ENCODE results near the gene SLC35E2B.
"Not testable (repeated sequence)": the region's sequence is repeated elsewhere in the genome, so short reads cannot be mapped to it uniquely, and the experiment has no call there.

The SLC35E2B gene

DNA sequence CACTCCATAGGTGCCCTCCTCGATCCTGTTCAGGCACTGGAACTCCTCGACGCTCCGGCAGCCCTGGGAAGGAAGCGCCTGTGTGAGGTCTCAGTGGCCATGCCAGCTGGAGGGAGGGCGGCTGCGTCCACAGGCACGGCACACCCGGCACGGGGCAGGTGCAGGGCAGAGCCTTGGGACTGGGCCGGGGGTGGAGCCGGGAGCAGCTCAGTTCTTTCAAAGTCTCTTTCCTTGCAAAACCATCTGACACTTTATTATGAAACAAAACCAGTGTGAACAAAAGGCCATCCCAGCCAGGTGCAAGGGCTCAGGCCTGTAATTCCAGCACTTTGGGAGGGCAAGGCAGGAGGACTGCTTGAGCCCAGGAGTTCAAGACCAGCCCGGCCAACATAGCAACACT lies 54.1 kb downstream of the SLC35E2B start:
- DNase-seq (ENCODE audit: low read depth), result not testable (repeated sequence)

DNA sequence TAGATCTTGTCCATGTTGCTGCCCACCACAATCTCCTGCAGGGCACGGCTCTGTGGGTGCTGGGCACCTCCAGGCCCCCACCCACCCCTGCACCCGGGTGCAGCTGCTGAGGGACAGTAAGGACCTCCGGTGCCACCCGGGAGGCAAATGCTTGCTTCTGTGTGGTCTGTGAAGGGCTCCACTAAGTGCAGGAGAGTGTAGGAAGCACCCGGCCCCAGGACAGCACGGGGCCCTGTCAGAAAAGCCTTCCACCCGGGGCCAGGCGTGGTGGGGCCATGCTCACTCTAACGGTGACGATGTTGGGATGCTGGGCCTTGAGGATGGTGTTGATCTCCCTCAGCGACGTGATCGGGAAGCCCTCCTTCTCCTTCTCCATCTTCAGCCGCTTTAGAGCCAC lies 55.1 kb downstream of the SLC35E2B start:
- DNase-seq (ENCODE audit: low read depth), result not testable (repeated sequence)

DNA sequence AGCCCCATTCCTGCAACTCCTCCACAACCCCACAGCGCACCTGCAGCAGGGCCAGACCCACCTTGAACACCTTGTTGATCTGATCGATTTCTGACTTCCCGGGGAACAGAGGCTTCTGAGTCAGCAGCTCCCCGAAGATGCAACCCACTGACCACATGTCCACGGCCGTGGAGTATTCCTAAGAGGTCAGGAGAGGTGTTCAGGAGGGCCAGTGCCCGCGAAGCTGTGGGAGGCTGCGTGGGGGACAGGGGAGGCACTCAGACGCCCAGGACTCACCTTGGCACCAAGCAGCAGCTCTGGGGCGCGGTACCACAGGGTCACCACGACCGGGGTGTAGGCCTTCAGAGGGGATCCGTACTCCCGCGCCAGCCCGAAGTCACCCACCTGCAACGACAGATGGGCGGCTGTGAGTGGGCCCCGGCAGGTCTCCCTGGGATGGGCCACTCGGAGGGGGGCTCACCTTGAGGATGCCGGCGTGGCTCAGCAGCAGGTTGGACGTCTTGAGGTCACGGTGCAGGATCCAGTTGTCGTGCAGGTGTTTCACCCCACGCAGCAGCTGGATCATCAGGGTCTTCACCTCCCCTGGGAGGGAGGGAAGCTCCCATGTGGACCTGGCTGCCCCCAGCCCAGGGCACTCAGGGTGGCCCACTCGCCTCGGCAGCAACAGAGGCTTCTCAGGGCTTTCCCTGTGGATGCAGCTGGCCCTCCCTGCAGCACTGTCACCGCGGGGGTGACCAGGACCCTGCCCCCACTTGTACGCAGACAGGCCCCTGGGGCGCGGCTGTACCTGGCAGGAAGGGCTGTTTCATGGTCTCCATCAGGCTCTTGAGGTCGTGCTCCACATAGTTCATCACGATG lies 55.7 kb downstream of the SLC35E2B start:
- DNase-seq (ENCODE audit: low read depth), result not testable (repeated sequence)

DNA sequence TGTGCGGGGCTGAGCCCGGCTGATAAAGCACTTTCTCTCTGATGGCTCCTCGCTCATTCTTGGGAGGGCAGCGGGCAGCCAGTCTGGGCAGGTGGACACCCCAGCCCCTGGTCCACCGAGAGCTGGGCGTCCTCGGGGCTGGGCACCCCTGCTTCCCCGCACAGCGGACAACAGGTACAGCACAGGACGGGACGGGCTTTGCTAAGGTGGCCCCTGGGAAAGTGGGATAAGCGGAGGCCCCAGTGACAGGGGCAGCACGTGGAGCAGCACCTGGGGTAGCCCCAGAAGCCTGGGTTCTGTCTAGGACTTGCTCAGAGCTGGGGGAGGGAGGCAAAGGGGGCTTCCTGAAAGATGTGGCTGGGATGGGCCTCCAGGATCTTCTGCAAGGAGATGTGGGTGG lies 58.0 kb downstream of the SLC35E2B start:
- DNase-seq (ENCODE audit: low read depth), result not testable (repeated sequence)

DNA sequence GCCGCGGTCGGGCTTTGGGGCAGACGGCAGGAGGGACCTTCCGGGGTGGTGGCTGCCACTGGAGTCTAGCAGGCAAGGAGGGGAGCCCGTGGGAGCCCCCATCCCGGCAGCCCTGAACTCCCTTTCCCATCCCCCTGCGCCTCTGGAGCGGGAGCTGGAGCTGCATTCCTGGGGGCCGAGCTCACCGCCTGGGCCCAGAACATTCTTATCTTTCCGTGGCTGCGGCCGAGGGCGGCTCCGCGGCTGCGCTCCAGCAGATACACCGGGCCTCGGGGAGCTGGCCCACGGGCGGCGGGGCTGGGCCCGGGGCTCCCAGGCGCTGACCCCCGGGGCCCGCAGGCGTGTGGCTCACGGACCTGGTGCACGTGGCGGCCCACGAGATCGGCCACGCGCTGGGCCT lies 59.2 kb downstream of the SLC35E2B start:
- not testable (repeated sequence) for DNase-seq (ENCODE audit: low read depth)

DNA sequence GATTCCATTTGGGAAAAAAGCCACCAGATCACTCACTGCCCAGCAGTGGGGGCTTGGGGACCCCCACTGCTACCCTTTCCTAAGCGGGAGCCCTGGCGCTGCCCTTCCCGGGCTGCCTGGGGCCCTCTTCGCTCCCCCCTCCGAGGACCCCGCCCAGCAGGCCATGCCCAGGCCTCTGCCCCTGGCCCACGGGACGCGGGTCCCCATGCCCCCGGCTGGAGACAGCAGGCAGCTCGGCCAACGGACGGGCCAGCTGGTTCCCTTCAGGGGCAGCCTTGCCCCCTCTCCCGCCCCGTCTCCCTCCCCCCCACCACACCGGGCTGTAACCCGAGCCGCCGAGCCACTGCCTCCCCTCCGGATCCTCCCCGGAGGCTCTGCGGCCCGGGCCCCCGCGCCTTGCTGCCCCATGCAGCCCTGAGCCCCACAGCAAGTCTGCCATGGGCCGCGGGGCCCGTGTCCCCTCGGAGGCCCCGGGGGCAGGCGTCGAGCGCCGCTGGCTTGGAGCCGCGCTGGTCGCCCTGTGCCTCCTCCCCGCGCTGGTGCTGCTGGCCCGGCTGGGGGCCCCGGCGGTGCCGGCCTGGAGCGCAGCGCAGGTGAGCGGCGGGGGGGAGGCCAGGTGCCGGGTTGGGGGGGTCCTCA lies 60.7 kb downstream of the SLC35E2B start, which contains the start of gene MMP23B:
Gene MMP23B, plus strand, starts transcription at position 392 of the 639 bp plus-strand sequence. Its CDS starts 46 bp downstream, at position 438.
- DNase-seq (ENCODE audit: low read depth), result no peak

DNA sequence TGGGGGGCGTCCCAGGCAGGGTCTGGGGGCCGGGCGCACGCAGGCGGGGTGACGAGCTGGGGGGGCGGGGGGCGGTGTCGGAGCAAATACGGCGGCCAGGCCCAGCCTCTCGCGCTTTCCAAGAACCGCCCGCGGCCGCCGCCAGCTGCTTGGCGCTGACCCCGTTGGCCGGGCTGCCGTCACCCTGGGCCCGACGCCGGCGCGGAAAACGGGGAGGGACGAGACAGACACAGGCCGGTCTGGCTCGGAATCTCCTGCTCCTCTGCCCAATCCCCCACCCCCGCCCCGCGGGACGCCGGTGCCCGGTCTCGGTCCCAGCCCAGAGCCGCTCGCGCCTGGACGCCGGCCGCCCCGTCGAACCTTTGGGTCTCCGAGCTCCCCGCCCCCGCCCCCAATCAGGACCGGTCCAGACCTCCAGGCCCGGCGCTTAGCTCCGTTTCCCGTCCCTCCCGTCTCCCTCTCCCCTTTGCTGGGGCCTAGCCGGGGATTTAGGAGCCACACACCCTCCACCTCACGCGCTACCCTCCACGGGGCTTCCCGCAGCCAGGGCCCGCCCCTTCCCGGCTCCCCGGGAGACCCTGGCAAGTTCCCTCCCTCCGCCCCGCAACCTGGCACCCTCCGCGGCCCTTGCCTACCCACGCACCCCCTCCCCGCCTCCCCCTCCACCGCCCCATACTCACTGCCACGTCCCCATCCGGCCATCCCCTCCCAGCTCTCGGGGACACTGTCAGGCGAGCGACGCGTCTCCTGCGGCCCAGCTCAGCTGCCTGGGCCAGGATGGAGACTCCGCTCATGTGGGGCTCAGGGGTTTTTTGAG lies 61.4 kb downstream of the SLC35E2B start:
- DNase-seq (ENCODE audit: low read depth), result no peak

DNA sequence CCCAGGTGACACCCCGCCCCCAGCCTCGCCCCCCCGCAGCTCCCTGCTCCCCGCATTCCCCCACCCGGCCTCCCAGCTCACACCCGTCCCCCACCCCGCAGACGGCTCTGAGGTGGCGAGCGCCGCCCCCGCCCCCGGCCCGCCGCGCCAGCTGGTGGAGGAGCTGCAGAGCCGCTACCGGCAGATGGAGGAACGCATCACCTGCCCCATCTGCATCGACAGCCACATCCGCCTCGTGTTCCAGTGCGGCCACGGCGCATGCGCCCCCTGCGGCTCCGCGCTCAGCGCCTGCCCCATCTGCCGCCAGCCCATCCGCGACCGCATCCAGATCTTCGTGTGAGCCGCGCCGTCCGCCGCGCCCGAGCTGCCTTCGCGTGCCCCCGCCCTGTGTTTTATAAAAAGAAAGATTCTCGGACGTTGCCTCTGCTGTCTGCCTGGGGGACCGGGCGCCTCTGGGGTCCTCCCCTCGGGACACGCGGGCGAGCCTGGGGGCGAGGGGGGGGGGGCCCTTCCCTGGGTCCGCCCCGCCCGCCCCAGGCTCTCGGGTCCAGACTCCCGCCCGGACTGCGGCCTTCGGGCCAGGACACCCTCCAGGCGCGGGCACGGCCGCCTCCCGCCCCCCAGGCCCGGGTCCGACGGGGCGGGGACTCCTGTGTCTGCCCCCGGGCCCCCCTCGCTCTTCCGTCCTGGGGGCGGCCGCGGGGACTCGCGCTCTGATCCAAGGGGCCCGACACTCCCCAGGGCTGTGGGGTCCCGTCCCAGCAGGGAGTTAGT lies 62.2 kb downstream of the SLC35E2B start:
- DNase-seq (ENCODE audit: low read depth), result peak; percentile 81

DNA sequence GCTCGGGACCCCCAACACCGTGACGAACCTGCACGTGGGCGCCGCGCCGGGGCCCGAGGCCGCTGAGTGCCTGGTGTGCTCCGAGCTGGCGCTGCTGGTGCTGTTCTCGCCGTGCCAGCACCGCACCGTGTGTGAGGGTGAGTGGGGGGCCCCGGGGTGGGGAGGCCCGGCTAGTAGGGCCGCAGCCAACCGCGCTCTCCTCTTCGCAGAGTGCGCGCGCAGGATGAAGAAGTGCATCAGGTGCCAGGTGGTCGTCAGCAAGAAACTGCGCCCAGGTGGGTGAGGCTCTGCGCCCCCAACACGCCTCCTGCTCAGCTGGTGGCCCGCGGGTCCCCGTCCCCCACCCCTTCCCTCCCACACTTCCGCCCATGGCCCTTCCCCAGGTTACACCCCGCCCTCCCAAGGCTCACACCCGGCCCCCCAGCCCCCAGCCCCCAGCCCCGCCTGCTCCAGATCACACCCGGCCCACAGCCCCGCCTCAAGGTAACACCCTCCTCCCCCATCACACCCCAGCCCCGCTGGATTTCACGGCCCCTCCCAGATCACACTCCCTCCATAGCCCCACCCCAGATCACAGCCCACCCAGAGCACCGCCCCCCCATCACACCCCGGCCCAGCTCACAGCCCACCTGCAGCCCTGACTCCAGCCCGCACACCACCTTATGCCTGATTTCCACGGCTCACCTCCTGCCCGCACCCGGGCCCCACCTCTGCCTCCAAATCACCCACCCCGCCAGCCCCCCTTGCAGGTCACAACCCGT lies 63.0 kb downstream of the SLC35E2B start:
- DNase-seq (ENCODE audit: low read depth), result no peak

DNA sequence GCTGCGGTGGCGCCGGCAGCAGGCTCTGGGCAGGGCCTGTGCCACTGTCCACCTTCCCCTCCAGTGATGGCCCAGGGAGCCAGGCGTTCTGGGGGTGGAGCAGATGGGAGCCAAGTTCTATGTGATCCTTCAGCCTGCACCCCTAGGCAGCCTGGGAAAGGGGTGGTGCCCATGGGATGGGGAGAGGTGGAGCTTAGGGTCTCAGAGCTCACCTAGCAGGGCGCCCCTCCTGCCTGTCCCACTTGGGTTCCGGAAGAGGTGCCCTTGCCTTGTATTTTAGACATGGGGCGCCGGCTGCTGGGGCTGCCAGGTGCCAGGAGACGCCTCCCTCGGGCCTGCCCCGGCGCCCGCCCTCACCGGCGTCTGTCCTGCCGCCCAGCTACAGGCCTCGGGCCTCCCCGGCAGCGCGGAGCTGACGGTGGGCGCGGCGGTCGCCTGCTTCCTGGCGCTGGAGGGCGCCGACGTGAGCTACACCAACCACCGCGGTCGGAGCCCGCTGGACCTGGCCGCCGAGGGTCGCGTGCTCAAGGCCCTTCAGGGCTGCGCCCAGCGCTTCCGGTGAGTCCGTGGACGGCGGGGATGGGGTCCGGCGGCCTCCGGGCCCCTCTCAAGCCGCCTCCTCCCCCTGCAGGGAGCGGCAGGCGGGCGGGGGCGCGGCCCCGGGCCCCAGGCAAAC lies 63.7 kb downstream of the SLC35E2B start:
- DNase-seq (ENCODE audit: low read depth), result no peak

DNA sequence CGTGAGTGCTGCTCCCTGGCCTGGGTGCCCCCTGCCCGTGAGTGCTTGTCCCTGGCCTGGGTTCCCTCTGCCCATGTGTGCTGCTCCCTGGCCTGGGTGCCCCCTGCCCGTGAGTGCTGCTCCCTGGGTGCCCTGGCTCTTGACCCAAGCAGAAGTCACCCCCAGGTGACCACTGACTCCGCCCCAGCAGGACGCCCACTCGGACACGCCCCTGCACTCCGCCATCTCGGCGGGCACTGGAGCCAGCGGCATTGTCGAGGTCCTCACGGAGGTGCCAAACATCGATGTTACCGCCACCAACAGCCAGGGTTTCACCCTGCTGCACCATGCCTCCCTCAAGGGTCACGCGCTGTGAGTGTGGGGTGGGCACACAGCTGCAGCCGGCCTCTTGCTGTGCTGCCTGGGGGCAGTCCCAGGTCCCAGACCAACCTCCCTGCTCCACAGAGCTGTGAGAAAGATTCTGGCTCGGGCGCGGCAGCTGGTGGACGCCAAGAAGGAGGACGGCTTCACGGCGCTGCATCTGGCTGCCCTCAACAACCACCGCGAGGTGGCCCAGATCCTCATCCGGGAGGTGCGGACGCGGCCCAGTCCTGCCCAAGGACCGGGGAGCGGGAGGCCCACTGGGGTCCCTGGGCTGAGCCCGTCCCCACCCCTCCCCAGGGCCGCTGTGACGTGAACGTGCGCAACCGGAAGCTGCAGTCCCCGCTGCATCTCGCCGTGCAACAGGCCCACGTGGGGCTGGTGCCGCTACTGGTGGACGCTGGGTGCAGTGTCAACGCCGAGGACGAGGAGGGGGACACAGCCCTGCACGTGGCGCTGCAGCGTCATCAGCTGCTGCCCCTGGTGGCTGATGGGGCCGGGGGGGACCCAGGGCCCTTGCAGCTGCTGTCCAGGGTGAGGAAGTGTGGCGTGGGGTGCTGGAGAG lies 64.5 kb downstream of the SLC35E2B start:
- no peak for DNase-seq (ENCODE audit: low read depth)

DNA sequence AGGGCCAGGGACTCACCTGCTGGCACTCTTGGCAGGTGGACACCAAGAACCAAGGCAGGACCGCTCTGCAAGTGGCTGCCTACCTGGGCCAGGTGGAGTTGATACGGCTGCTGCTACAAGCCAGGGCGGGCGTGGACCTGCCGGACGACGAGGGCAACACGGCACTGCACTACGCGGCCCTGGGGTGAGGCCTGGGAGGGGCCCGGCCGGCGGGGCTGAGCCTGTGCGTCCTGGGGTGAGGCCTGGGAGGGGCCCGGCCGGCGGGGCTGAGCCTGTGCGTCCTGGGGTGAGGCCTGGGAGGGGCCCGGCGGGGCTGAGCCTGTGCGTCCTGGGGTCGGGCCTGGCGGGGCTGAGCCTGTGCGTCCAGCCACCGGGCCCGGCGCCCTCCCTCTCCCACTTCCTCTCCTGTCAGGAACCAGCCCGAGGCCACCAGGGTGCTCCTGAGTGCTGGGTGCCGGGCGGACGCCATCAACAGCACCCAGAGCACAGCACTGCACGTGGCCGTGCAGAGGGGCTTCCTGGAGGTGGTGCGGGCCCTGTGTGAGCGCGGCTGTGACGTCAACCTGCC lies 65.2 kb downstream of the SLC35E2B start:
- no peak for DNase-seq (ENCODE audit: low read depth)

DNA sequence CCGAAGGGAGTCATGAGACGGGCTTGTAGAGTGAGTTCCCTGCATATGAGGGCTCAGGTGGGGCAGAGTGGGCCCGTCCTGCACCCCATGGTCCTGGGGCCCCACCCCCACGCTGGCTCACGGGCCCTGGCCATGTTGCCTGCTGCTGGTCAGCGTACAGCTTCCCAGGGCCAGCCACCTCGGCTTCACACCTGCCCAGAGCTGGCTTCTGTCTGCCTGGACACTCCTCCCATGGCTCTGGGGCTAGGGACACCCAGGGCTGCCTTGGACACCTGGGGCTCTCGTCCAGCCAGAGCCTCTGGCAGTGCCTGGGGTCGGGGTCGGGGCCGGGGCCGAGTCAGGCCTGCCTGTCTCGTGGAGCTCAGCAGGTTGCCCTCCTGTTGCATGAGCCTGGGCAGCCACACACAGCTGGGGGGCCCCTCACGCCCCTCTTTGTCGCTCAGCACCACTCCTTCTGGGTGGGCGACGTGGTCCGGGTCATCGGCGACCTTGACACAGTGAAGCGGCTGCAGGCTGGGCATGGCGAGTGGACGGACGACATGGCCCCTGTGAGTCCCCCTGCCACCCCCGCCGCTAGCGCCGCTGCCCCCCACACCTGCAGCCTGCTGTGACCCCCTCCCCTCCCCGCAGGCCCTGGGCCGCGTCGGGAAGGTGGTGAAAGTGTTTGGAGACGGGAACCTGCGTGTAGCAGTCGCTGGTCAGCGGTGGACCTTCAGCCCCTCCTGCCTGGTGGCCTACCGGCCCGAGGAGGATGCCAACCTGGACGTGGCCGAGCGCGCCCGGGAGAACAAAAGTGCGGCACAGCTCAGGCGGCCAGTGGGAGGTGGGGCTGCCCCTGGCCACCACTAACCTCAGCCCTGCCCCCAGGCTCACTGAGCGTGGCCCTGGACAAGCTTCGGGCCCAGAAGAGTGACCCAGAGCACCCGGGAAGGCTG lies 66.1 kb downstream of the SLC35E2B start:
- no peak for DNase-seq (ENCODE audit: low read depth)

DNA sequence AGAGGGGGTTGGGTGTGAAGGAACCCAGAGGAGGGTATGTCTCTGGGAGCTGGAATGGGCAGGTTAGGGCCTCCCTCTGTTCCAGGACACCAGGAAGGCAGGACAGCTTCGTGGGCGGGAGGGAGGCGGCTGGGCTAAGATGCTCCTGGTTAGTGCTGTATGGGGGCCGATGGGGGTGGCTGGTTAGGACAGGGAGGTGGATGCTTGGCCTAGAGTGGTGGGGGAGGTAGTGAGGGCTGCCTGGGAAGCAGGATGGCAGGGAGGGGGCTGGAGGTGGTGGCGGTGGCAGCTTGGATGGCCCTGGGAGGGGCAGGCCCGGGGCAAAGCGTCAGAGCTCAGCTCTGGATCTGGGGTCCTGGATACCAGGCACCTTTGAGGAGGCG lies 66.8 kb downstream of the SLC35E2B start:
- no peak for DNase-seq (ENCODE audit: low read depth)

DNA sequence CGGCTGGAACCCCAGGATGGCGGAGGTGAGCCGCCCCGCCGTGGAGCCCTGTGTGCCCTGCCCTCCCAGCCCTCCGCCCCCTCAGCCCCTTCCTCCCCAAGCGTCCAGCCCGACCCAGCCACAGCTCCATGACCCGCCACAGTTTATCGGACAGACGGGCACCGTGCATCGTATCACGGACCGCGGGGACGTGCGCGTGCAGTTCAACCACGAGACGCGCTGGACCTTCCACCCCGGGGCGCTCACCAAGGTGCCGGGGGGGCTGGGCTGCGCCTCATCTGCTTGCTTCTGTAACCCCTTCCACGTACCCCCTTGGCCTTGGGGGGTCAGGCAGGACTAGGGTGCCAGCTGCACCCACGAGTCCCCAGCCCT lies 67.2 kb downstream of the SLC35E2B start:
- no peak for DNase-seq (ENCODE audit: low read depth)

DNA sequence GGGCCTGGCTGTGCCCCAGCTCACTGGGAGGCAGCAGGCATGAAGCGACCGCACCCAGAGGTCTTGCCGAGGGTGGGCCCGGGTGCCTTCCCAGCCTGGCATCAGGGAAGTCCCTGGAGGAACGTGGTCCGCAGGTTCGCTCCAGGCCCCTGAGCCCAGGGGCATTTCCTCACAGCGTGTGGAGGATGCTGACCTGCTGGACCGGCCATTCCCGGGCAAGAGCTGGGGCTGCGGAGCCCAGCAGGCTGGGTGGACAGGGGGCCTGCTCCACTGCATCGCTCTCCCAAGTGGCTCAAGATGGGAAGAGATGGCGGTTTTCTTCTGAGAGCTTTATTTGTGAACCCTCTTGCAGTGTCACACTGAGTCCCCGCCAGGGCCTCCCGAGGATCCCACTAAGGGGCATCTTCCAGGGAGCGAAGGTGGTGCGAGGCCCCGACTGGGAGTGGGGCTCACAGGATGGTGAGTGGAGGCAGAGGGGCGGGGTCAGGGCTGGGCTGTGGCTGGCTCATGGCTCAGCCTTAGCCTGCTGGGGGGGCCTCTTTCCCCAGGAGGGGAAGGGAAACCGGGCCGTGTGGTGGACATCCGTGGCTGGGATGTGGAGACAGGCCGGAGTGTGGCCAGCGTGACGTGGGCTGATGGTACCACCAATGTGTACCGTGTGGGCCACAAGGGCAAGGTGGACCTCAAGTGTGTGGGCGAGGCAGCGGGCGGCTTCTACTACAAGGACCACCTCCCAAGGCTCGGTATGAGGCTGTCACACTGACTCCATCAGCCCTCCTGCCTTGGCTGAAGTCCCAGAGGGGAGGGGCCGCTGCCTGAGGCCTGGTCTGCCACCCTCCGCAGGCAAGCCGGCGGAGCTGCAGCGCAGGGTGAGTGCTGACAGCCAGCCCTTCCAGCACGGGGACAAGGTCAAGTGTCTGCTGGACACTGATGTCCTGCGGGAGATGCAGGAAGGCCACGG lies 67.9 kb downstream of the SLC35E2B start:
- DNase-seq (ENCODE audit: low read depth), result no peak
